PC-3 (cell line): ENCODE measurements around the gene ACAT2. TPM values are rescaled to one million over a fixed set of nuclear protein-coding genes. Genes with fewer than 3 reads are reported as not detected.

Experiments
- ATAC-seq: fragments of 200-7000 bp; cut with Tn5 transposase; 2 replicates; pipeline ENCODE4 v1.9.1; 2020; ENCODE audit warnings: mild to moderate bottlenecking, moderate library complexity
- BruUV-seq: library from RNA; stranded (reverse); fragments of 400-500 nt; replicated peaks from 2 replicates; lab custom pipeline; 2021; lab: Mats Ljungman, UMichigan
- CTCF ChIA-PET: fragments of 300-600 bp; sonication (Branson Sonifier 250); formaldehyde crosslinking; loops from one replicate; lab custom pipeline; 2022; ENCODE audit warnings: antibody characterized with exemption; lab: Charles Lee
- POLR2A ChIA-PET: fragments of 300-600 bp; sonication (Branson Sonifier 250); formaldehyde crosslinking; loops from one replicate; lab custom pipeline; 2022; ENCODE audit warnings: antibody characterized with exemption; ENCODE audit not compliant: unreplicated experiment; lab: Charles Lee
- DNase-seq: peaks from one replicate; pipeline ENCODE4 v3.0.0-alpha.2; 2015
- H2AFZ ChIP-seq: fragments of 300-600 bp; sonication (generic); 2 replicates; pipeline ENCODE4 v1.6.0; 2016; ENCODE audit warnings: antibody characterized with exemption, low read length
- H3F3A ChIP-seq: fragments of 300-600 bp; sonication (generic); one replicate; pipeline ENCODE4 v1.6.0; 2017; ENCODE audit warnings: antibody characterized with exemption, low read length, control low read depth, mild to moderate bottlenecking; ENCODE audit not compliant: unreplicated experiment
- H3K27ac ChIP-seq: fragments of 300-600 bp; sonication (generic); 2 replicates; pipeline ENCODE4 v1.5.1; 2016; ENCODE audit warnings: mild to moderate bottlenecking, low read length
- H3K27me3 ChIP-seq: fragments of 300-600 bp; sonication (generic); 2 replicates; pipeline ENCODE4 v1.6.1; 2016; ENCODE audit warnings: low read length, mixed read lengths
- H3K36me3 ChIP-seq: fragments of 300-600 bp; sonication (generic); 2 replicates; pipeline ENCODE4 v1.6.1; 2016; ENCODE audit warnings: low read depth, mixed run types, low read length, mixed read lengths
- H3K4me1 ChIP-seq: fragments of 300-600 bp; sonication (generic); 2 replicates; pipeline ENCODE4 v1.5.1; 2016; ENCODE audit warnings: low read length; ENCODE audit not compliant: insufficient read depth
- H3K4me2 ChIP-seq: fragments of 300-600 bp; sonication (generic); 2 replicates; pipeline ENCODE4 v1.6.0; 2016; ENCODE audit warnings: low read length
- H3K4me3 ChIP-seq: fragments of 300-600 bp; sonication (generic); 2 replicates; pipeline ENCODE4 v1.5.1; 2016; ENCODE audit warnings: mild to moderate bottlenecking, low read length, mixed read lengths
- H3K79me2 ChIP-seq: fragments of 300-600 bp; sonication (generic); 2 replicates; pipeline ENCODE4 v1.6.1; 2017; ENCODE audit warnings: low read length, mixed read lengths
- H3K9ac ChIP-seq: fragments of 300-600 bp; sonication (generic); 2 replicates; pipeline ENCODE4 v1.6.0; 2016; ENCODE audit warnings: mild to moderate bottlenecking, low read length
- H3K9me2 ChIP-seq: fragments of 300-600 bp; sonication (generic); replicated peaks from 2 replicates; pipeline ENCODE4 v1.6.1; 2016; ENCODE audit warnings: mixed run types, low read length, mixed read lengths
- H3K9me3 ChIP-seq: fragments of 300-600 bp; sonication (generic); 2 replicates; pipeline ENCODE4 v1.6.1; 2016; ENCODE audit warnings: low read length, mixed read lengths
- H4K20me1 ChIP-seq: fragments of 300-600 bp; sonication (generic); 2 replicates; pipeline ENCODE4 v1.6.1; 2016; ENCODE audit warnings: low read length, mixed read lengths
- EZH2 ChIP-seq: fragments of 300-600 bp; sonication (generic); IDR thresholded peaks from one replicate; pipeline ENCODE4 v1.6.1; 2017; ENCODE audit warnings: antibody characterized with exemption, mild to moderate bottlenecking, low read length; ENCODE audit not compliant: unreplicated experiment
- EZH2phosphoT487 ChIP-seq: fragments of 300-600 bp; sonication (generic); IDR thresholded peaks from 2 replicates; pipeline ENCODE4 v1.6.1; 2018; ENCODE audit warnings: mild to moderate bottlenecking, antibody characterized with exemption, low read length, borderline replicate concordance
- intact Hi-C: fragments of 100-400 bp; cut with micrococcal nuclease; formaldehyde crosslinking; loops from 2 replicates; pipeline ENCODE4 v1.9.0; 2023
- total RNA-seq: library from RNA; depleted of rRNA; stranded (reverse); fragments of >200 nt; gene quantifications from 2 replicates; pipeline ENCODE4 v1.2.3, GENCODE V29; 2014
- TF ChIP-seq, protein P1 (sequence below): fragments of 300-600 bp; sonication (generic); conservative IDR thresholded peaks from 2 replicates; pipeline ENCODE4 v1.5.1; 2017; ENCODE audit warnings: antibody characterized with exemption, low read depth, mild to moderate bottlenecking, low read length

ACAT2 gene
- total RNA-seq, 1 experiment from 2014 or later, result 36.0 TPM

DNA sequence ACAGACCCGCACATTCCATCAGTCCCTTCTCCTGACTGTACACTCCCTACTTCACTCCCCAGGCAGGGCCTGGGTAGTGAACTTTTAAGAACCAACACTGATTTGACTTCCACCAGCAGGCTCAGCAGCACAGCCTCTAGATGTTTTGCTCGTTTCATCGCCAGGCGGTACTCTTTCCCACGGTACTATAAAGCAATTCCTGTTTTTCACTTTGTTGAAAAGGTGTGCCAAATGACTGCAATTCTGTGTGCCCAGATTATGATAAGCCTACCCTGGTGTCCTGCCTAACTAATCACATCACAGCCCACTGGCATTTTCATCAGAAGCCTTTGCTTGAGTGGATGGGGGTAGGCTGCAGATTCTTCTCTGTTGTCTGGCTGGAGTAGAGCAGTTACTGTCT is 47.4 kb upstream of the ACAT2 start:
- Histone ChIP-seq H3K4me3 (no peak overlapping the region), H2AFZ (no peak overlapping the region), H4K20me1 (no peaks in the 10 kb centered on the region), H3K79me2 (no peaks in the 10 kb centered on the region; the same call in none of the 2 replicates), H3K9ac (no peak overlapping the region), H3K36me3 (no peaks in the 10 kb centered on the region), H3F3A (no peaks in the 10 kb centered on the region), H3K27me3 (no peaks in the 10 kb centered on the region), H3K9me2 (no peaks in the 10 kb centered on the region), H3K4me2 (no peak overlapping the region), H3K4me1 (peaks cover 9% of the 10 kb centered on the region), H3K27ac (no peak overlapping the region), H3K9me3 (no peaks in the 10 kb centered on the region)
- DNase-seq (no peak), ATAC-seq (no peak)
- POLR2A ChIA-PET, result no interaction called here
- TF ChIP-seq EZH2, result no peak
- no peak for TF ChIP-seq EZH2phosphoT487
- TF ChIP-seq, protein P1, sequence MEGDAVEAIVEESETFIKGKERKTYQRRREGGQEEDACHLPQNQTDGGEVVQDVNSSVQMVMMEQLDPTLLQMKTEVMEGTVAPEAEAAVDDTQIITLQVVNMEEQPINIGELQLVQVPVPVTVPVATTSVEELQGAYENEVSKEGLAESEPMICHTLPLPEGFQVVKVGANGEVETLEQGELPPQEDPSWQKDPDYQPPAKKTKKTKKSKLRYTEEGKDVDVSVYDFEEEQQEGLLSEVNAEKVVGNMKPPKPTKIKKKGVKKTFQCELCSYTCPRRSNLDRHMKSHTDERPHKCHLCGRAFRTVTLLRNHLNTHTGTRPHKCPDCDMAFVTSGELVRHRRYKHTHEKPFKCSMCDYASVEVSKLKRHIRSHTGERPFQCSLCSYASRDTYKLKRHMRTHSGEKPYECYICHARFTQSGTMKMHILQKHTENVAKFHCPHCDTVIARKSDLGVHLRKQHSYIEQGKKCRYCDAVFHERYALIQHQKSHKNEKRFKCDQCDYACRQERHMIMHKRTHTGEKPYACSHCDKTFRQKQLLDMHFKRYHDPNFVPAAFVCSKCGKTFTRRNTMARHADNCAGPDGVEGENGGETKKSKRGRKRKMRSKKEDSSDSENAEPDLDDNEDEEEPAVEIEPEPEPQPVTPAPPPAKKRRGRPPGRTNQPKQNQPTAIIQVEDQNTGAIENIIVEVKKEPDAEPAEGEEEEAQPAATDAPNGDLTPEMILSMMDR, result no peak
- no TSS peak for BruUV-seq
- CTCF ChIA-PET, result no interaction called here
- intact Hi-C loops, result no loop called here

DNA sequence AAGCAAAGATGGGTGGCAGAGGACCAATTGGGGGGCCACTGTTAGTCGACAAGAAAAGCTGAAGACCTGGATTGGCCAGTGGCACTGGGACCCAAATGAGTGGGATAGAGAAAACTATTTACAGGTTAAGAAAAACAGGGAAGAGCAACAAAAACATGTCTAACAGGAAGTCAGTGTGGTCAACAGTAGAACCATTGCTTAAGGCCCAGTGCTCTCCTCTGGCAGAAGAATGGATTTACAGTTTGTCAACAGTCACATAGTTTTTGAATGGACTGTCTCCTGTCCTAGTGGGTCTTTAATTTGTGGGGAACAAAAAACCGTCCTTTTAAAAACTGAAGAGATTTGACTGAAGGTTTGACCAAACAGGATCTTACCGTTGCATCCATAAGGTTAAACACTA is 46.7 kb upstream of the ACAT2 start:
- BruUV-seq, result no TSS peak
- no peak overlapping the region for H3K4me2 ChIP-seq
- H4K20me1 ChIP-seq, result no peaks in the 10 kb centered on the region
- POLR2A ChIA-PET, result no interaction called here
- H3K4me1 ChIP-seq, result peaks cover 9% of the 10 kb centered on the region
- no peaks in the 10 kb centered on the region for H3K9me2 ChIP-seq
- CTCF ChIA-PET, result no interaction called here
- no peaks in the 10 kb centered on the region for H3K9me3 ChIP-seq
- no peak overlapping the region for H3K27ac ChIP-seq
- H3K4me3 ChIP-seq, result no peak overlapping the region
- peaks cover under 1% of the 10 kb centered on the region for H3K79me2 ChIP-seq
- DNase-seq (no peak), ATAC-seq (no peak)
- H3K36me3 ChIP-seq, result no peaks in the 10 kb centered on the region
- no peak overlapping the region for H3K9ac ChIP-seq
- TF ChIP-seq, protein P1, result no peak
- TF ChIP-seq EZH2 (no peak), EZH2phosphoT487 (no peak)
- H3F3A ChIP-seq, result no peaks in the 10 kb centered on the region
- H2AFZ ChIP-seq, result no peak overlapping the region
- no peaks in the 10 kb centered on the region for H3K27me3 ChIP-seq
- intact Hi-C loops, result no loop called here

- Histone ChIP-seq H3K4me3 (no peak overlapping the region), H3K9me3 (no peaks in the 10 kb centered on the region), H3K79me2 (peaks cover 5% of the 10 kb centered on the region), H3F3A (no peaks in the 10 kb centered on the region), H3K27me3 (no peaks in the 10 kb centered on the region), H3K4me1 (peaks cover 9% of the 10 kb centered on the region), H2AFZ (no peak overlapping the region), H3K36me3 (no peaks in the 10 kb centered on the region), H3K9me2 (no peaks in the 10 kb centered on the region), H3K27ac (no peak overlapping the region), H3K4me2 (no peak overlapping the region), H4K20me1 (no peaks in the 10 kb centered on the region), H3K9ac (no peak overlapping the region)
- TF ChIP-seq, protein P1, result no peak
- TF ChIP-seq EZH2 (no peak), EZH2phosphoT487 (no peak)
- ChIA-PET CTCF (no interaction called here), POLR2A (no interaction called here)
- ATAC-seq (no peak), DNase-seq (no peak)
- intact Hi-C loops, result no loop called here
- BruUV-seq, result no TSS peak
These were observed 46.2 kb upstream of the ACAT2 start for GRCh38 chr6:159715605-159716004.
